GM12878 (cell line): Measurements from ENCODE around the gene FLT1. TPM values are rescaled to one million over a fixed set of nuclear protein-coding genes. Genes with fewer than 3 reads are reported as not detected.

ENCODE experiments used
- ATAC-seq: fragments of 200-7000 bp; cut with Tn5 transposase; 3 replicates; pipeline ENCODE4 v1.9.1; 2020; ENCODE audit warnings: mild to moderate bottlenecking, moderate library complexity
- BruUV-seq: library from RNA; stranded (reverse); fragments of 400-500 nt; replicated peaks from 2 replicates; lab custom pipeline; 2021; lab: Mats Ljungman, UMichigan
- CTCF ChIA-PET: fragments of 300-600 bp; sonication (Branson Sonifier 250); formaldehyde crosslinking; extraction: SDS; loops from one replicate; lab custom pipeline; 2021; ENCODE audit warnings: inconsistent platforms; lab: Yijun Ruan, JAX
- POLR2A ChIA-PET: fragments of 350-600 bp; formaldehyde crosslinking; extraction: SDS; loops from one replicate; lab custom pipeline; 2021; ENCODE audit warnings: inconsistent platforms; lab: Charles Lee
- RAD21 ChIA-PET: fragments of 300-600 bp; sonication (Branson Sonifier 250); formaldehyde crosslinking; loops from one replicate; lab custom pipeline; 2023; ENCODE audit warnings: antibody characterized with exemption; ENCODE audit not compliant: unreplicated experiment; lab: Charles Lee
- SMC1A ChIA-PET: fragments of 300-600 bp; sonication (Branson Sonifier 250); formaldehyde crosslinking; loops from one replicate; lab custom pipeline; 2023; ENCODE audit not compliant: unreplicated experiment, uncharacterized antibody; lab: Charles Lee
- DNase-seq: peaks from one replicate; pipeline ENCODE4 v3.0.0-alpha.2; 2011; ENCODE audit warnings: low read depth, low spot score
- FAIRE-seq: peaks from 3 replicates; lab custom pipeline; 2011; peaks lifted over from hg19 to GRCh38; lab: Jason Lieb, UNC
- H2AFZ ChIP-seq: 2 replicates; pipeline ENCODE4 v1.6.0; 2011; ENCODE audit warnings: low read depth, low read length, control low read depth; ENCODE audit not compliant: control insufficient read depth
- H3K27ac ChIP-seq: 2 replicates; pipeline ENCODE4 v1.5.1; 2011; ENCODE audit warnings: control low read depth; ENCODE audit not compliant: control insufficient read depth, insufficient read depth
- H3K27me3 ChIP-seq, 2 experiments: replicated peaks in 1 of 2; 2 replicates each; pipeline versions ENCODE4 v1.6.0 to v1.6.1; 2011; ENCODE audit warnings: low read length in 1 of 2; ENCODE audit not compliant: control insufficient read depth in 2 of 2, insufficient read depth in 2 of 2
- H3K36me3 ChIP-seq, 2 experiments: 2 replicates each; pipeline ENCODE4 v1.5.1; 2011; ENCODE audit warnings: low read length in 1 of 2; ENCODE audit not compliant: control insufficient read depth in 2 of 2, insufficient read depth in 2 of 2
- H3K4me1 ChIP-seq: 2 replicates; pipeline ENCODE4 v1.6.1; 2011; ENCODE audit warnings: mild to moderate bottlenecking, low read length, moderate library complexity, mixed read lengths; ENCODE audit not compliant: control insufficient read depth, insufficient read depth
- H3K4me2 ChIP-seq: 2 replicates; pipeline ENCODE4 v1.6.0; 2011; ENCODE audit warnings: control low read depth; ENCODE audit not compliant: control insufficient read depth, insufficient read depth
- H3K4me3 ChIP-seq: fragments of 200-600 bp; sonication (generic); 2 replicates; pipeline ENCODE4 v1.5.1; 2016
- H3K79me2 ChIP-seq: 2 replicates; pipeline ENCODE4 v1.6.0; 2011; ENCODE audit warnings: low read length; ENCODE audit not compliant: control insufficient read depth, insufficient read depth
- H3K9ac ChIP-seq: 2 replicates; pipeline ENCODE4 v1.8.0; 2011; ENCODE audit warnings: low read length, control low read depth, mixed read lengths; ENCODE audit not compliant: control insufficient read depth, insufficient read depth
- H3K9me3 ChIP-seq: replicated peaks from 3 replicates; pipeline ENCODE4 v1.5.1; 2011; ENCODE audit warnings: mild to moderate bottlenecking, low read length; ENCODE audit not compliant: control insufficient read depth, insufficient read depth
- H4K20me1 ChIP-seq: 2 replicates; pipeline ENCODE4 v1.6.0; 2011; ENCODE audit not compliant: control insufficient read depth, insufficient read depth
- ASH2L ChIP-seq: fragments of 300-600, 200-600 bp; sonication (generic); IDR thresholded peaks from 2 replicates; pipeline ENCODE4 v1.6.1; 2017; ENCODE audit warnings: low read depth, mild to moderate bottlenecking, borderline replicate concordance
- DPF2 ChIP-seq: fragments of 450-650 bp; IDR thresholded peaks from 2 replicates; pipeline ENCODE4 v1.6.1; 2017; ENCODE audit warnings: mild to moderate bottlenecking
- EGR1 ChIP-seq, 2 experiments: IDR thresholded peaks; 1 replicate in 1 of 2; 2 replicates in 1 of 2; pipeline ENCODE4 v1.6.1; 2011 to 2012; ENCODE audit warnings: low read depth in 2 of 2, low read length in 2 of 2, borderline replicate concordance in 1 of 2, mild to moderate bottlenecking in 1 of 2, moderate library complexity in 1 of 2
- RBBP5 ChIP-seq: fragments of 200-600 bp; sonication (generic); conservative IDR thresholded peaks from 2 replicates; pipeline ENCODE4 v1.6.1; 2016
- SIN3A ChIP-seq: IDR thresholded peaks from 2 replicates; pipeline ENCODE4 v1.6.1; 2012; ENCODE audit warnings: low read depth, low read length, improper control_type of control experiment
- SREBF2 ChIP-seq: IDR thresholded peaks from 2 replicates; pipeline ENCODE4 v1.6.1; 2012; ENCODE audit warnings: mild to moderate bottlenecking, low read length
- WGBS: methylation state at CpG from one replicate; pipeline ENCODE4 v1.1.6; 2016; ENCODE audit warnings: low lambda C conversion rate; ENCODE audit not compliant: insufficient replicate concordance, insufficient coverage; ENCODE audit errors: missing lambda C conversion rate; 5-methylcytosine and 5-hydroxymethylcytosine counted together
- in situ Hi-C: fragments of 300-500 bp; cut with MboI; formaldehyde crosslinking; loops from 9 replicates; pipeline ENCODE4 v1.14.3; 2018; ENCODE audit warnings: mixed read lengths
- intact Hi-C: fragments of 100-400 bp; cut with micrococcal nuclease; formaldehyde crosslinking; loops from one replicate; pipeline ENCODE4 v1.14.2; 2022; ENCODE audit not compliant: unreplicated experiment
- polyA plus RNA-seq, 11 experiments: library from polyadenylated mRNA; depleted of rRNA in 4 of 11; unstranded in 6 of 11; stranded (reverse) in 5 of 11; fragments of >200 nt; fragmentation: Nextera tagmentation in 4 of 11; fragmentation: Illumina TruSeq in 1 of 11; extraction: Ambion mirVana in 4 of 11; extraction: Trizol in 1 of 11; gene quantifications; 1 replicate in 1 of 11; 2 replicates in 10 of 11; pipeline versions ENCODE4 v1.2.1 to v1.2.3, GENCODE V29; 2011 to 2016; ENCODE audit warnings: inconsistent platforms in 2 of 11, missing spikeins in 2 of 11, low read depth in 1 of 11
- total RNA-seq, 4 experiments: library from RNA; depleted of rRNA in 3 of 4; stranded (reverse); fragments of >200 nt in 3 of 4; fragmentation: Illumina TruSeq in 1 of 4; extraction: Trizol in 1 of 4; gene quantifications; 2 replicates each; pipeline versions ENCODE4 v1.2.1 to v1.2.3, GENCODE V29; 2013 to 2021
- TF ChIP-seq, protein P1 (sequence below): fragments of 450-650 bp; IDR thresholded peaks from 2 replicates; pipeline ENCODE4 v1.6.1; 2018; ENCODE audit warnings: mild to moderate bottlenecking, low read depth, moderate library complexity; ENCODE audit not compliant: partially characterized antibody
- TF ChIP-seq, protein P2 (sequence below): fragments of 450-650 bp; IDR thresholded peaks from 2 replicates; pipeline ENCODE4 v1.6.1; 2017; ENCODE audit warnings: low read depth, mild to moderate bottlenecking, moderate library complexity

FLT1 gene
- total and polyA plus RNA-seq, 10 of the 15 experiments (the other 5 are each of a cell fraction or from before 2014, with no cell fraction given) = 0.55 to 5.6 (median 0.84) TPM

DNA sequence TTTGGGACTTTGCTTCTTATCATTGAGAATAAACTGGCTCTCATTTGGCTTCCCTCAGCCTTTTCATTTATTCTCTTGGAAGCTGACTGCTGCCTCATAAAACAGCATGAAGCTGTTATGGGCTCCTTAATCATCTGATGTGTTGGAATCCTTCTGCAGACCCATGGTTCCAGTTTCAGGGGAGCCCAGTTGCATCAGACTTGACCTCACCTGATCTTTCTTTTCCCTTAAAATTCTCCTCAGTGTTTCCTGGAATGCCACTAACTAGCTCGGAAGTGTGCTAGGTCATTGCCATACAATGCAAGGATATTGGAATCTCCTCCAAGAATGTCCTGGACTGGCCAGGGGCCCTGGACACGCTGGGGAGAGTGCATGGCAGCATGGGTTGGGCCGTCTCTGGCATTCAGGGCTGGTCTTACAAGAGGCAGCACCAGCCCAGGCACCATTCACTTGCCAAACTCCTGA is 158.7 kb downstream of the FLT1 start:
- no peaks in the 10 kb centered on the region for H4K20me1 ChIP-seq
- BruUV-seq = no TSS peak
- no peaks in the 10 kb centered on the region for H3K36me3 ChIP-seq
- H3K9me3 ChIP-seq = no peaks in the 10 kb centered on the region
- H2AFZ ChIP-seq = no peak overlapping the region
- no peak for ATAC-seq
- TF ChIP-seq ASH2L = no peak
- TF ChIP-seq RBBP5 = no peak
- no peak for TF ChIP-seq SIN3A
- no peak for TF ChIP-seq SREBF2
- TF ChIP-seq EGR1 (IDR thresholded peaks at IDR 0.05; ENCODE audit: borderline replicate concordance in 1 of 2, low read depth in 2 of 2, low read length in 2 of 2) = no peak
- TF ChIP-seq, protein P1, sequence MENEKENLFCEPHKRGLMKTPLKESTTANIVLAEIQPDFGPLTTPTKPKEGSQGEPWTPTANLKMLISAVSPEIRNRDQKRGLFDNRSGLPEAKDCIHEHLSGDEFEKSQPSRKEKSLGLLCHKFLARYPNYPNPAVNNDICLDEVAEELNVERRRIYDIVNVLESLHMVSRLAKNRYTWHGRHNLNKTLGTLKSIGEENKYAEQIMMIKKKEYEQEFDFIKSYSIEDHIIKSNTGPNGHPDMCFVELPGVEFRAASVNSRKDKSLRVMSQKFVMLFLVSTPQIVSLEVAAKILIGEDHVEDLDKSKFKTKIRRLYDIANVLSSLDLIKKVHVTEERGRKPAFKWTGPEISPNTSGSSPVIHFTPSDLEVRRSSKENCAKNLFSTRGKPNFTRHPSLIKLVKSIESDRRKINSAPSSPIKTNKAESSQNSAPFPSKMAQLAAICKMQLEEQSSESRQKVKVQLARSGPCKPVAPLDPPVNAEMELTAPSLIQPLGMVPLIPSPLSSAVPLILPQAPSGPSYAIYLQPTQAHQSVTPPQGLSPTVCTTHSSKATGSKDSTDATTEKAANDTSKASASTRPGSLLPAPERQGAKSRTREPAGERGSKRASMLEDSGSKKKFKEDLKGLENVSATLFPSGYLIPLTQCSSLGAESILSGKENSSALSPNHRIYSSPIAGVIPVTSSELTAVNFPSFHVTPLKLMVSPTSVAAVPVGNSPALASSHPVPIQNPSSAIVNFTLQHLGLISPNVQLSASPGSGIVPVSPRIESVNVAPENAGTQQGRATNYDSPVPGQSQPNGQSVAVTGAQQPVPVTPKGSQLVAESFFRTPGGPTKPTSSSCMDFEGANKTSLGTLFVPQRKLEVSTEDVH = no peak
- TF ChIP-seq, protein P2, sequence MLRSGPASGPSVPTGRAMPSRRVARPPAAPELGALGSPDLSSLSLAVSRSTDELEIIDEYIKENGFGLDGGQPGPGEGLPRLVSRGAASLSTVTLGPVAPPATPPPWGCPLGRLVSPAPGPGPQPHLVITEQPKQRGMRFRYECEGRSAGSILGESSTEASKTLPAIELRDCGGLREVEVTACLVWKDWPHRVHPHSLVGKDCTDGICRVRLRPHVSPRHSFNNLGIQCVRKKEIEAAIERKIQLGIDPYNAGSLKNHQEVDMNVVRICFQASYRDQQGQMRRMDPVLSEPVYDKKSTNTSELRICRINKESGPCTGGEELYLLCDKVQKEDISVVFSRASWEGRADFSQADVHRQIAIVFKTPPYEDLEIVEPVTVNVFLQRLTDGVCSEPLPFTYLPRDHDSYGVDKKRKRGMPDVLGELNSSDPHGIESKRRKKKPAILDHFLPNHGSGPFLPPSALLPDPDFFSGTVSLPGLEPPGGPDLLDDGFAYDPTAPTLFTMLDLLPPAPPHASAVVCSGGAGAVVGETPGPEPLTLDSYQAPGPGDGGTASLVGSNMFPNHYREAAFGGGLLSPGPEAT = no peak
- TF ChIP-seq DPF2 = no peak
- TF ChIP-seq, all 136 proteins: peak for 0
- Histone ChIP-seq H3K27me3 (no peaks in the 10 kb centered on the region), H3K27ac (no peak overlapping the region), H3K4me3 (no peak overlapping the region), H3K9ac (no peak overlapping the region), H3K4me1 (no peaks in the 10 kb centered on the region), H3K4me2 (no peak overlapping the region), H3K79me2 (no peaks in the 10 kb centered on the region)
- RAD21 ChIA-PET = interaction anchor here (0.6 kb wide), 1 partner anchor 301 kb away, joined by 4 read pairs; no protein-coding TSS in a partner anchor
- POLR2A ChIA-PET = no interaction called here
- in situ Hi-C loops (no loop called here), intact Hi-C loops (no loop called here)
- FAIRE-seq = no peak
- CTCF ChIA-PET = interaction anchor here (1.2 kb wide), 1 partner anchor 12 kb away, joined by 3 read pairs; no protein-coding TSS in a partner anchor
- DNase-seq = no peak
- WGBS = 33% methylated on average over 3 of the region's 3 CpGs
- SMC1A ChIA-PET = no interaction called here
